AG09319 (cell line): ENCODE measurements around the gene AATK.
"Not testable (repeated sequence)": the region's sequence is repeated elsewhere in the genome, so short reads cannot be mapped to it uniquely, and the experiment has no call there.

ENCODE experiments used
- DNase-seq: peaks from one replicate; pipeline ENCODE4 v3.0.0-alpha.2; 2010; ENCODE audit warnings: low read depth; ENCODE audit errors: extremely low read depth
- TF ChIP-seq, protein P1 (sequence below): IDR thresholded peaks from 2 replicates; pipeline ENCODE4 v1.5.1; 2011; ENCODE audit warnings: low read depth, mild to moderate bottlenecking, inconsistent platforms, low read length, moderate library complexity

The AATK gene

DNA sequence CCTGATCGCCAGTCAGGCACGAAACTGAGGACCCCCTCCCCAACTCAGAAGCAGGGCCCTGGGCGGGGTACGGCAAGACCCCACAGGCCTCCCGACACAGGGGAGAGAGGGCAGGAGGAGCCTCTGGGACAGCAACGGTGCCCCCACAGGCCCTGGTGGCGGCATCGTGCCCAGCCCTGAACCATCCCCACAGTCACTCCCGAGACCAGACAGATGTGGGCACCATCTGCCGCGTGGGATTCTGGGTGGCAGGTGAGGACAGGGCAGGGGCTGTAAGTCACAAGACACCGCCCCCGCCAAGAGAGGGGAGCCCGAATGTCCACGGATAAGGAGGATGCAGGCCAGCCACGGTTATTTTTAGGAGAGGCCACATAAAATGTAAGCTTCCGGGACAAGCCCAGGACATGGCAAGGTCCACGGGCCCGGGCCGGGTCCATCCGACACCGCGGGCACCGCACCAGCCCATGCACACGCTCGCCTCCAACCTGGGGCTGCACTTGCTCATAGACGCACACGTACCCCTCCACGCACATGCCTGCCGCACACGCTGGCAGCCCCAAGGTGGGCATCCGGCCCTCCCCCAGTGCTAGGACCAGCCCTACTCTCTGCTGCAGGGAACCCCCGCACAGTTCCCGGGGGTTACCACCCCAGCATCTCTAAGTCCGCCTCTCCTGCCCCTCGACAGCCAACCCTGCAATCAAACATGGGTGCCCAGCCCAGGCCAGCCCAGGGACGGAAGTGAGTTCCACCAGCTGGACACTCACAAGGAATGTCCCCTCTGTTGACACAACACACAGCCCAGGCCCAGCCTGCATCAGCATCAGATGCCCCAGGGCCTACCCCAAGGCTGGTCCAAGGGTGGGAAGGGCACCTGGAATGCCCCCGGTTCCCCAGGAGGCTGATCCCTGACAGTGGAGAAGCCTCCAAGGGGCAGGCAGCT is 8.9 kb downstream of the AATK start:
- TF ChIP-seq, protein P1, sequence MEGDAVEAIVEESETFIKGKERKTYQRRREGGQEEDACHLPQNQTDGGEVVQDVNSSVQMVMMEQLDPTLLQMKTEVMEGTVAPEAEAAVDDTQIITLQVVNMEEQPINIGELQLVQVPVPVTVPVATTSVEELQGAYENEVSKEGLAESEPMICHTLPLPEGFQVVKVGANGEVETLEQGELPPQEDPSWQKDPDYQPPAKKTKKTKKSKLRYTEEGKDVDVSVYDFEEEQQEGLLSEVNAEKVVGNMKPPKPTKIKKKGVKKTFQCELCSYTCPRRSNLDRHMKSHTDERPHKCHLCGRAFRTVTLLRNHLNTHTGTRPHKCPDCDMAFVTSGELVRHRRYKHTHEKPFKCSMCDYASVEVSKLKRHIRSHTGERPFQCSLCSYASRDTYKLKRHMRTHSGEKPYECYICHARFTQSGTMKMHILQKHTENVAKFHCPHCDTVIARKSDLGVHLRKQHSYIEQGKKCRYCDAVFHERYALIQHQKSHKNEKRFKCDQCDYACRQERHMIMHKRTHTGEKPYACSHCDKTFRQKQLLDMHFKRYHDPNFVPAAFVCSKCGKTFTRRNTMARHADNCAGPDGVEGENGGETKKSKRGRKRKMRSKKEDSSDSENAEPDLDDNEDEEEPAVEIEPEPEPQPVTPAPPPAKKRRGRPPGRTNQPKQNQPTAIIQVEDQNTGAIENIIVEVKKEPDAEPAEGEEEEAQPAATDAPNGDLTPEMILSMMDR = no peak
- no peak for DNase-seq

DNA sequence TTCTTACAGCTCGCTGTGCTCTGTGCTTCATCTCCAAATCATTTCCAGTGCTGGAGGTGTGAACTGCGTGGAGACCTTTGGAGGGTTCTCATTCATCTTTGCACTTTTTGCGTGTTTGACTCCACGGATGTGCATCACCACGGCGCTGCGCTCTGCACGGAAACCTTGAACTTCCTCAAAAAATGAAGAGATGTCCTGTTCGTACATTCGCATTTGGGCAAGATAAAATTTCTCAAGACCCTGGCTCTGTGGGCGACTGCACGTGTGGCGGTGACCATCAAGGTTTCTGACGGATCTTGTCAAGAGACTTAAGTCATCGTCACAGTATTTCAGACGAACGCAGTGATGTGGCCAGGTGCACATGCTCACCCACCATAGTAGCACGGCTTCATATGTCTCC is 11.1 kb downstream of the AATK start:
- DNase-seq = no peak
- TF ChIP-seq, protein P1 = no peak

DNA sequence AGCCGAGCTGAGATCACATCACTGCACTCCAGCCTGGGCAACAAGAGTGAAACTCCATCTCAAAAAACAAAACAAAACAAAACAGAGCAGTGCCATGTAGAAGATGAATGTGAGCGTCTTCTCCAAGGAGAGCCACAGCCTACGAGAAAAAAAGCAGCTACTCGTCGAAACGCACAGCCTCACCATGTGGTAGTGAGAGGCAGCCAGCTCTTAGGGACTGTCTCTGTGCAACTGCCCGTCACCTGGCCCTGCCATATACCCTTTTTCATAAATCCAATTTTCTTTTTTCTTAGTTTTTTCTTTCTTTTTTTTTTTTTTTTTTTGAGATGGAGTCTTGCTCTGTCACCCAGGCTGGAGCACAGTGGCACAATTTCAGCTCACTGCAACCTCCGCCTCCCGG is 12.0 kb downstream of the AATK start:
- not testable (repeated sequence) for DNase-seq

DNA sequence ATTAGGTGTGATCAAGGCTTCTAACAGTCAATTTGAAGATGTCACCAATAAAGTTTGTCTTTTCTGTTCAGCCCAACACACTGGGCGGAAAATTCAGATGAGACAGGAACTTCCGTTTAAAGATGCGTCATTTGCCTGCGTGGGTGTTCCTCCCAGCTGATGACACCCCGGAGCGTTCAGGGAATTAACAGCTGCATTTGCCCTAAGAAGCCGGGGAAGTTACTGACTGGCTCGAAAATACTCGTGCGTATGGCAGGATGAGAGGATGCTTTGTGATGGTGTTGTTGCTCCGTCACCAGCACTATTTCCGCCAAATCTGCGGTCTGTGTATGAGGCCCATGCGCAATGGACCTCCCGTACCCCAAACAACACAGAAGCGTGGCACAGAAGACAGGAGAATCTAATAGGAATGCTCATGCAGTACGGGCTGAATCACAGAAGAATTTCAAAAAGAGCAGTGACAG is 12.6 kb downstream of the AATK start:
- DNase-seq = no peak
- TF ChIP-seq, protein P1 = no peak

DNA sequence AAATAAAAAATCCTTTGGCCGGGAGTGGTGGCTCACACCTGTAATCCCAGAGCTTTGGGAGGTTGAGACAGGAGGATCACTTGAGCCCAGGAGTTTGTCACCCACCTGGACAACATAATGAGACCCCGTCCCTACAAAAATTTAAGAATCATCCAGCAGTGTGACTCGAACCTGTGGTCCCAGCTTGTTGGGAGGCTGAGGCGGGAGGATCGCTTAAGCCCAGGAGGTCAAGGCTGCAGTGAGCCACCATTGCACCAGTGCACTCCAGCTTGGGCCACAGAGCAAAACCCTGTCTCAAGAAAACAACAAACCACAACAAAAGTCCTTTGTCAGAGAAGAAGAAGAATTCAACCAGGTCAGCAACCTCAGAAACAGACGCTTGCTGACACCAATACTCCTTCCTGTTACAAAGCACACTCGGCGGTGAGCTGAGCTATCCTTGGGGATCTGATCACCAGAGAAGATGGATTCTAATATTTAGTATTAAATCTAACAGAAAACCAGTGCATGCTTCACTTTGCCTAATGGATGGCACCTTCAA is 13.7 kb downstream of the AATK start:
- TF ChIP-seq, protein P1 = no peak
- DNase-seq = no peak

DNA sequence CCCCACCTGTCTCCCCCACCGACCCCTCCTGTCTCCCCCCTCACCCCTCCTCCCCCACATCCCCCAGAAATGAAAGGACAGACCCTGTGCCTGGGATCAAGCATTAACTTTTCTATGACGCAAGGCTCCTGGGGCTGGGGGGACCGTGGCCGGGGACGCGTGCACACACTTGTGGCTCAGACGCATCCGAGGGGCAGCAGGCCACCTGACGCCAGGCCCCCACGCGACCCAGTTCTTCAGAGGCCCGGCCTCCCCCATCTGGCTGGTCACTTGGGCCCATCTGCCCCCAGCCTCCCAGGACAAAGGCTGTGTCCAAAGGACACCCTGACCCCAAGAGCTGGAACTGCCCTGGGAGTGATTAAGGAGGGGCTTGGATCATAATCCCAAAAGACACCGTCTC is 14.7 kb downstream of the AATK start:
- TF ChIP-seq, protein P1 = no peak
- DNase-seq = no peak

DNA sequence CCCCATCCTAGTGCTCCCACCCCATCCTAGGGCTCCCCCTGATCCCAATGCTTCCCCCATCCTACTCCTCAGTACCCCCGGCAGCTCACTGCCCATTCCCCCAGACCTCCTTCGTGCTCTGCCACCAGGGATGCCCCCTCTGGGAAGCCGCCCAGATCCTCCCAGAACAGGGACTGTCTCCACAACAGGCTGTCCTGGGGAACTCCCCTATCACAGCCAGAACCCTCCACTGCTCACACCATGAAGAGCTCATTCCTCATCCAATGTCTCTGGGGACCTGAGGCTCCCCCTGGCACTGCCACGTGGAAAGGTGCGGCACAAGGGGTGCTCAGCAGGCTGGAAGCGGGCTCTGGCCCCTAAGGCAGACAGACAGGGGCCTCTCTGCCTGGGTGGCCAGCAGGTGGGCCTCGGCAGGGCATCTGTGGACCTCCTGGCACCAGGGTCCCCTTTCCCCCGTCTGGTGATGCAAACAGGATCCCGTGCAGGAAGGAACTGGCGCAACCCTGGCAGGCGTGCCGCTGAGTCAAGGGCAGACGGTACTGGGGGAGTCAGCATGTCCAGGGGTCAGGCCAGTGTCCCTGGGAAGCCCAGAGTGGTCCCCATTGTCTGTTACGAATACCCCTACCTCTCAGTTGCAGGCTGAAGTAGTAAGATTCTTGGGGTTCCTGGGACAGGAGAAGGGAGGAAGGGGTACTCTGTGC is 15.5 kb downstream of the AATK start:
- no peak for DNase-seq
- TF ChIP-seq, protein P1 = no peak
